ENCODE measurements around the gene FOXJ3.
A peak's percentile ranks its signal among the peaks of the same experiment; 100 is the strongest.

The FOXJ3 gene

GRCh38 chr1:42163536-42164503 lies 171.2 kb downstream of the FOXJ3 start:
- no peak for DNase-seq

- DNase-seq: no peak
These were observed 171.9 kb downstream of the FOXJ3 start for GRCh38 chr1:42163114-42163513.

GRCh38 chr1:42162181-42162580 lies 172.9 kb downstream of the FOXJ3 start:
- DNase-seq: no peak

- DNase-seq: no peak
These were observed 176.8 kb downstream of the FOXJ3 start for GRCh38 chr1:42158189-42158588.

- DNase-seq: peak; percentile 76
These were observed 177.4 kb downstream of the FOXJ3 start for GRCh38 chr1:42157667-42158066.

GRCh38 chr1:42155362-42155761 lies 179.7 kb downstream of the FOXJ3 start:
- no peak for DNase-seq

GRCh38 chr1:42154685-42155084 lies 180.3 kb downstream of the FOXJ3 start:
- no peak for DNase-seq

GRCh38 chr1:42153624-42154023 lies 181.4 kb downstream of the FOXJ3 start:
- no peak for DNase-seq

GRCh38 chr1:42152907-42153600 lies 182.0 kb downstream of the FOXJ3 start, which contains the start of gene GUCA2B:
Gene GUCA2B (plus strand): TSS chr1:42153410. CDS start chr1:42153451, 41 bp downstream.
- no peak for DNase-seq

- no peak for DNase-seq
These were observed 182.9 kb downstream of the FOXJ3 start for GRCh38 chr1:42152119-42152518.

- no peak for DNase-seq
These were observed 184.4 kb downstream of the FOXJ3 start for GRCh38 chr1:42150651-42151050.

GRCh38 chr1:42148166-42148565 lies 186.9 kb downstream of the FOXJ3 start:
- no peak for DNase-seq

GRCh38 chr1:42146626-42147320 lies 188.3 kb downstream of the FOXJ3 start:
- peak; percentile 78 for DNase-seq

GRCh38 chr1:42145764-42146625 lies 189.0 kb downstream of the FOXJ3 start:
- DNase-seq: no peak

GRCh38 chr1:42145389-42145716 lies 189.7 kb downstream of the FOXJ3 start:
- DNase-seq: peak; percentile 40

GRCh38 chr1:42144711-42145388 lies 190.2 kb downstream of the FOXJ3 start:
- DNase-seq: no peak

- no peak for DNase-seq
These were observed 190.9 kb downstream of the FOXJ3 start for GRCh38 chr1:42143896-42144710.

- peak; percentile 30 for DNase-seq
These were observed 191.9 kb downstream of the FOXJ3 start for GRCh38 chr1:42142894-42143675.

GRCh38 chr1:42141978-42142377 lies 193.1 kb downstream of the FOXJ3 start:
- no peak for DNase-seq

GRCh38 chr1:42140191-42140590 lies 194.8 kb downstream of the FOXJ3 start:
- no peak for DNase-seq
